ENCODE measurements around the gene BICRA. TPM values are rescaled to one million over a fixed set of nuclear protein-coding genes. Genes with fewer than 3 reads are reported as not detected.
"Not testable (repeated sequence)": the region's sequence is repeated elsewhere in the genome, so short reads cannot be mapped to it uniquely, and the experiment has no call there.

The BICRA gene
- total RNA-seq, 2 experiments from 2014 or later: 23.3 to 25.5 TPM

- Mint-ChIP-seq H3K4me3 (no peak overlapping the region), H3K27me3 (peaks cover 5% of the 10 kb centered on the region), H3K27ac (no peak overlapping the region), H3K9me3 (no peaks in the 10 kb centered on the region), H3K36me3 (ENCODE audit: low read depth) (peaks cover 3% of the 10 kb centered on the region), H3K4me1 (no peaks in the 10 kb centered on the region)
- peak; percentile 83 for DNase-seq
- ChIA-PET CTCF (interaction anchor here (0.6 to 5.6 kb wide), 24 partner anchors 9 to 1825 kb away, joined by 3 to 64 read pairs (median 3); partner anchors contain the start of genes CCDC9, DHX34, KPTN and NOP53), POLR2A (interaction anchor here (1.1 kb wide), 1 partner anchor 271 kb away, joined by 3 read pairs; no protein-coding TSS in a partner anchor)
Measured at GRCh38 chr19:47707135-47707925, 98.4 kb downstream of the BICRA start.

GRCh38 chr19:47711652-47712242 lies 102.8 kb downstream of the BICRA start:
- H3K9me3 Mint-ChIP-seq: no peaks in the 10 kb centered on the region
- H3K36me3 Mint-ChIP-seq (ENCODE audit: low read depth): no peaks in the 10 kb centered on the region
- ChIA-PET POLR2A (no interaction called here), CTCF (interaction anchor here (1.0 to 2.3 kb wide), 5 partner anchors 12 to 275 kb away, joined by 3 to 25 read pairs (median 8); partner anchors contain the start of gene NOP53)
- DNase-seq: no peak
- peaks cover 26% of the 10 kb centered on the region for H3K27me3 Mint-ChIP-seq
- no peak overlapping the region for H3K4me3 Mint-ChIP-seq
- peaks cover 2% of the 10 kb centered on the region for H3K4me1 Mint-ChIP-seq
- peak overlapping the region; percentile 19 for H3K27ac Mint-ChIP-seq

- Mint-ChIP-seq H3K36me3 (ENCODE audit: low read depth) (no peaks in the 10 kb centered on the region), H3K4me3 (no peak within 1 kb of the TSS)
- POLR2A ChIA-PET: interaction anchor here (0.7 kb wide), 1 partner anchor 761 kb away, joined by 3 read pairs; no protein-coding TSS in a partner anchor
Measured at GRCh38 chr19:47713046-47714021, 104.4 kb downstream of the BICRA start, which contains the start of gene EHD2. Gene EHD2, plus strand, starts transcription at chr19:47713422. Its CDS starts 3,191 bp downstream, at chr19:47716613.

GRCh38 chr19:47714339-47714738 lies 105.4 kb downstream of the BICRA start:
- no peak overlapping the region for H3K27ac Mint-ChIP-seq
- no peak overlapping the region for H3K4me3 Mint-ChIP-seq
- H3K4me1 Mint-ChIP-seq: peaks cover 2% of the 10 kb centered on the region
- ChIA-PET POLR2A (no interaction called here), CTCF (interaction anchor here (0.6 to 2.6 kb wide), 5 partner anchors 29 to 1015 kb away, joined by 3 to 8 read pairs (median 5); partner anchors contain the start of gene KPTN)
- peaks cover 26% of the 10 kb centered on the region for H3K27me3 Mint-ChIP-seq
- no peaks in the 10 kb centered on the region for H3K36me3 Mint-ChIP-seq (ENCODE audit: low read depth)
- no peak for DNase-seq
- H3K9me3 Mint-ChIP-seq: no peaks in the 10 kb centered on the region

More at GRCh38 chr19:47713046-47714021, 104.4 kb downstream of the BICRA start, which contains the start of gene EHD2:
- Mint-ChIP-seq H3K27me3 (peaks cover 26% of the 10 kb centered on the region), H3K27ac (no peak within 1 kb of the TSS), H3K9me3 (no peaks in the 10 kb centered on the region), H3K4me1 (peaks cover 2% of the 10 kb centered on the region)
- CTCF ChIA-PET: interaction anchor here (0.6 to 2.3 kb wide), 28 partner anchors 10 to 432 kb away, joined by 3 to 25 read pairs (median 4); partner anchors contain the start of genes DHX34, KPTN and NOP53
- peak; percentile 30 for DNase-seq

GRCh38 chr19:47714855-47715254 lies 105.9 kb downstream of the BICRA start:
- H3K36me3 Mint-ChIP-seq (ENCODE audit: low read depth); H3K27ac Mint-ChIP-seq; H3K4me1 Mint-ChIP-seq; POLR2A ChIA-PET; H3K9me3 Mint-ChIP-seq; H3K4me3 Mint-ChIP-seq; DNase-seq: not testable (repeated sequence)
- CTCF ChIA-PET: interaction anchor here (0.6 to 2.6 kb wide), 3 partner anchors 29 to 1015 kb away, joined by 3 to 8 read pairs (median 3); no protein-coding TSS in a partner anchor
- H3K27me3 Mint-ChIP-seq: peaks cover 26% of the 10 kb centered on the region

GRCh38 chr19:47716270-47716937 lies 107.5 kb downstream of the BICRA start:
- peaks cover 26% of the 10 kb centered on the region for H3K27me3 Mint-ChIP-seq
- no peaks in the 10 kb centered on the region for H3K36me3 Mint-ChIP-seq (ENCODE audit: low read depth)
- H3K27ac Mint-ChIP-seq: no peak overlapping the region
- DNase-seq: no peak
- H3K9me3 Mint-ChIP-seq: no peaks in the 10 kb centered on the region
- H3K4me1 Mint-ChIP-seq: peaks cover 2% of the 10 kb centered on the region
- no peak overlapping the region for H3K4me3 Mint-ChIP-seq
- POLR2A ChIA-PET: no interaction called here
- CTCF ChIA-PET: interaction anchor here (2.6 to 2.9 kb wide), 2 partner anchors 9 to 27 kb away, joined by 8 to 11 read pairs; no protein-coding TSS in a partner anchor

- H3K27me3 Mint-ChIP-seq: peaks cover 18% of the 10 kb centered on the region
- ChIA-PET POLR2A (interaction anchor here (0.6 kb wide), 1 partner anchor 10 kb away, joined by 3 read pairs; no protein-coding TSS in a partner anchor), CTCF (interaction anchor here (0.8 to 2.9 kb wide), 3 partner anchors 11 to 26 kb away, joined by 3 to 11 read pairs (median 3); no protein-coding TSS in a partner anchor)
- H3K36me3 Mint-ChIP-seq (ENCODE audit: low read depth); H3K27ac Mint-ChIP-seq; H3K9me3 Mint-ChIP-seq; H3K4me1 Mint-ChIP-seq; DNase-seq; H3K4me3 Mint-ChIP-seq: not testable (repeated sequence)
Measured at GRCh38 chr19:47718415-47719046, 109.6 kb downstream of the BICRA start.

GRCh38 chr19:47719047-47719859 lies 110.3 kb downstream of the BICRA start:
- Mint-ChIP-seq H3K27me3 (peaks cover 11% of the 10 kb centered on the region), H3K27ac (no peak overlapping the region), H3K9me3 (no peaks in the 10 kb centered on the region)

GRCh38 chr19:47720669-47721422 lies 111.9 kb downstream of the BICRA start:
- Mint-ChIP-seq H3K9me3 (no peaks in the 10 kb centered on the region), H3K4me3 (no peak overlapping the region), H3K27me3 (no peaks in the 10 kb centered on the region), H3K4me1 (no peaks in the 10 kb centered on the region), H3K27ac (no peak overlapping the region), H3K36me3 (ENCODE audit: low read depth) (no peaks in the 10 kb centered on the region)
- ChIA-PET CTCF (no interaction called here), POLR2A (interaction anchor here (0.6 kb wide), 1 partner anchor 11 kb away, joined by 3 read pairs; no protein-coding TSS in a partner anchor)
- DNase-seq: no peak

More at GRCh38 chr19:47719047-47719859, 110.3 kb downstream of the BICRA start:
- POLR2A ChIA-PET: no interaction called here
- no peaks in the 10 kb centered on the region for H3K4me1 Mint-ChIP-seq
- no peak for DNase-seq
- no peaks in the 10 kb centered on the region for H3K36me3 Mint-ChIP-seq (ENCODE audit: low read depth)
- CTCF ChIA-PET: interaction anchor here (0.9 kb wide), 1 partner anchor 12 kb away, joined by 3 read pairs; no protein-coding TSS in a partner anchor
- no peak overlapping the region for H3K4me3 Mint-ChIP-seq

- H3K27me3 Mint-ChIP-seq: peaks cover 4% of the 10 kb centered on the region
- H3K4me1 Mint-ChIP-seq: peaks cover 4% of the 10 kb centered on the region
- H3K27ac Mint-ChIP-seq: no peak overlapping the region
- DNase-seq: peak; percentile 25
- ChIA-PET POLR2A (no interaction called here), CTCF (interaction anchor here (0.9 to 1.9 kb wide), 8 partner anchors 11 to 290 kb away, joined by 3 to 7 read pairs (median 3); partner anchors contain the start of gene EHD2)
- H3K9me3 Mint-ChIP-seq: no peaks in the 10 kb centered on the region
- no peaks in the 10 kb centered on the region for H3K36me3 Mint-ChIP-seq (ENCODE audit: low read depth)
- no peak overlapping the region for H3K4me3 Mint-ChIP-seq
Measured at GRCh38 chr19:47723581-47723940, 114.6 kb downstream of the BICRA start.

Measured in activated CD4-positive, alpha-beta T cell treated with anti-CD3 and anti-CD28 coated beads, Interleukin-2, amount 10 ng/mL, durations not matched to agents 7 days and 5 days (primary cell).